ENCODE data around the gene MGLL.
"Not testable (repeated sequence)": the region's sequence is repeated elsewhere in the genome, so short reads cannot be mapped to it uniquely, and the experiment has no call there.

The MGLL gene

GRCh38 chr3:127689266-127689860 lies 133.0 kb downstream of the MGLL start:
- DNase-seq (ENCODE audit: low spot score): no peak

GRCh38 chr3:127688416-127689265 lies 133.7 kb downstream of the MGLL start:
- peak; percentile 49 for DNase-seq (ENCODE audit: low spot score)

- no peak for DNase-seq (ENCODE audit: low spot score)
Measured at GRCh38 chr3:127688022-127688415, 134.3 kb downstream of the MGLL start.

GRCh38 chr3:127687228-127687737 lies 135.0 kb downstream of the MGLL start:
- DNase-seq (ENCODE audit: low spot score): no peak

GRCh38 chr3:127686512-127686894 lies 135.8 kb downstream of the MGLL start:
- no peak for DNase-seq (ENCODE audit: low spot score)

GRCh38 chr3:127685708-127686511 lies 136.4 kb downstream of the MGLL start:
- DNase-seq (ENCODE audit: low spot score): no peak

GRCh38 chr3:127684871-127685707 lies 137.2 kb downstream of the MGLL start:
- DNase-seq (ENCODE audit: low spot score): no peak

GRCh38 chr3:127682561-127682960 lies 139.8 kb downstream of the MGLL start:
- DNase-seq (ENCODE audit: low spot score): no peak

GRCh38 chr3:127682175-127682554 lies 140.2 kb downstream of the MGLL start:
- DNase-seq (ENCODE audit: low spot score): not testable (repeated sequence)

- DNase-seq (ENCODE audit: low spot score): no peak
Measured at GRCh38 chr3:127680798-127681221, 141.5 kb downstream of the MGLL start.

- DNase-seq (ENCODE audit: low spot score): no peak
Measured at GRCh38 chr3:127680146-127680661, 142.1 kb downstream of the MGLL start.

GRCh38 chr3:127679534-127680145 lies 142.7 kb downstream of the MGLL start:
- no peak for DNase-seq (ENCODE audit: low spot score)

GRCh38 chr3:127678611-127679533 lies 143.4 kb downstream of the MGLL start:
- DNase-seq (ENCODE audit: low spot score): no peak

GRCh38 chr3:127678315-127678599 lies 144.1 kb downstream of the MGLL start:
- DNase-seq (ENCODE audit: low spot score): no peak

- no peak for DNase-seq (ENCODE audit: low spot score)
Measured at GRCh38 chr3:127677541-127678314, 144.6 kb downstream of the MGLL start.

- DNase-seq (ENCODE audit: low spot score): no peak
Measured at GRCh38 chr3:127676921-127677351, 145.4 kb downstream of the MGLL start.

- no peak for DNase-seq (ENCODE audit: low spot score)
Measured at GRCh38 chr3:127676456-127676855, 145.9 kb downstream of the MGLL start.

GRCh38 chr3:127675651-127676391 lies 146.5 kb downstream of the MGLL start:
- no peak for DNase-seq (ENCODE audit: low spot score)

- no peak for DNase-seq (ENCODE audit: low spot score)
Measured at GRCh38 chr3:127674790-127675189, 147.5 kb downstream of the MGLL start.
